HG02678 (cell line): Measurements from ENCODE around the gene SYNGR3.

Source experiments
- ATAC-seq: cut with Tn5 transposase; IDR thresholded peaks from one replicate; pipeline ENCODE4 v1.9.1; 2021; ENCODE audit warnings: mild to moderate bottlenecking, moderate library complexity; ENCODE audit not compliant: unreplicated experiment

The SYNGR3 gene

GRCh38 chr16:1975432-1976215, 14.1 kb upstream of the SYNGR3 start:
- ATAC-seq = no peak

DNA sequence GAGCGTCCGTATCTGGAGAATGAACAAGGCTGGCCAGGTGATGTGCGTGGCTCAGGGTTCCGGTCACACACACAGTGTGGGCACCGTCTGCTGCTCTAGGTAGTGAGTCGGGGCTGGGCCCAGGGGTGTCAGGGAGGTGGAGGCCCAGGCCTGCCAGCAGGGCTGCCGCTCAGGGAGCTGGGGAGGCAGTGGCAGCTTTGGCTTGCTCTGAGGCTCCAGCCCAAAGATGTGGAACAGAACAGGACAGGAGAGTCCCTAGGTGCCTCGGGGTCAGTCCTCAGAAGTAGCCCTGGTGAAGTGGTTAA, 13.6 kb upstream of the SYNGR3 start:
- no peak for ATAC-seq

DNA sequence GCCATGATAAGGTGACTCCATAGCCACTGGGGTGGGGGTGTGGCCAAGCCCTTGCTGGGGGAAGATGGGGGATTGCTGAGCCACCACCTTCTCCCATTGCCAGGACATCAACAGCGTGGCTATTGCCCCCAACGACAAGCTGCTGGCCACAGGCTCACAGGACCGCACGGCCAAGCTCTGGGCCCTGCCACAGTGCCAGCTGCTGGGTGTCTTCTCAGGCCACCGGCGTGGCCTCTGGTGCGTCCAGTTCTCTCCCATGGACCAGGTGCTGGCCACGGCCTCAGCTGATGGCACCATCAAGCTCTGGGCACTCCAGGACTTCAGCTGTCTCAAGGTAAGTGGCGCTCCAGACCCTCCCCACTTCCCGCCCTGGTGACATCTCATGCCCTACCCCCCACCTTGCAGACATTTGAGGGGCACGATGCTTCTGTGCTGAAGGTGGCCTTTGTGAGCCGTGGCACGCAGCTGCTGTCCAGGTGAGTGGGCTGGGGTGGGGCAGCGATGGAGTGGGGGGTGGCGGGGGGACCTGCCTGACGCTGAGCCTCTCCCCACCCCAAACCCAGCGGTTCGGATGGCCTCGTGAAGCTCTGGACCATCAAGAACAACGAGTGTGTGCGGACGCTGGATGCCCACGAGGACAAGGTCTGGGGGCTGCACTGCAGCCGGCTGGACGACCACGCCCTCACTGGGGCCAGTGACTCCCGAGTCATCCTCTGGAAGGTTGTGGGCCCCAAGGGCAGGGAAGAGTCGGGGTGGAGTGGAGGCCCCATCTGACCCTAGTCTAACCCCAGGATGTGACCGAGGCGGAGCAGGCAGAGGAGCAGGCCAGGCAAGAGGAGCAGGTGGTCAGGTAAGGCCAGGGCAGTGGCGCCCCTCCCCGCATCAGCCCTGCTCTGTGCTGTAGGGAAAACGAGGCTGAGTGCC, 12.6 kb upstream of the SYNGR3 start:
- ATAC-seq = no peak

DNA sequence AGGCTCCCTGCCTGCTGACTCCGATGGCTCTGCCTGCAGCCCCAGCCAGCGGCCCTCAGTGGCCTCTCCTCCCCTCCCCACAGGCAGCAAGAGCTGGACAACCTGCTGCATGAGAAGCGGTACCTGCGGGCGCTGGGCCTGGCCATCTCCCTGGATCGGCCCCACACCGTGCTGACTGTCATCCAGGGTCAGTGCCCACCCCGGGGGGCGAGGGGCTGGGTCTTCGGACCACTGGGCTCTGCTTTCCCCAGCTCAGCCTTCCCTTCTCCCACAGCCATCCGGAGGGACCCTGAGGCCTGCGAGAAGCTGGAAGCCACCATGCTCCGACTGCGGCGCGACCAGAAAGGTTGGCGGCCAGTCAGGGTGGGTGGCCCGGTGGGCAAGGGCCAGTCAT, 11.9 kb upstream of the SYNGR3 start:
- no peak for ATAC-seq

DNA sequence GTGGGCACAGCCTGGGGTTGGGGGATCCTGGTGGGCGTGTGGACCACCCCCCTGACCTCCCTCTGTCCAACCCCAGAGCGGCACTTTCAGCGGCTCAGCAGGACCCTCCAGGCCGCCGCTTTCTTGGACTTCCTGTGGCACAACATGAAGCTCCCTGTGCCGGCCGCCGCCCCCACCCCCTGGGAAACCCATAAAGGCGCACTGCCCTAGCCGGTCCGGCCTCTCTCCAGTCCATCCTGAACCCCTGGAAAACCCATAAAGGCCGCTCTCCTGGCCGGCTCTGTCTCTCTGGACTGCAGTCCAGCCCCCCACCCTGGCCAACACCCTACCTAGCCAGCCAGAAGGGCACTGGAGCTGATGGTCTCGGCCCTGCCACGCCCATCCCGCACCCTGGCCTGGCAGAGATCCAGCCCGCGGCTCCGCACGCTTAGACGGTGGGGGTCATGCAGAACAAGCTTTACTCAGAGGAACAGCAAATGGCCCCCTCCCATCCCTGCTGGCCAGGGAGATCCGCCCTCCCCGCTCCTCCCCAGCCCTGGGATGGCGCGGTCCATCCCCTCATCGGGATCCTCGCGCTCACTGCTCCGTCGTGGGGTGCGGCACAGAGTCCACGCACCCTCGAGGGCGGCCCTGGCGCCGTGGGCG, 11.2 kb upstream of the SYNGR3 start:
- no peak for ATAC-seq

- no peak for ATAC-seq
Measured at GRCh38 chr16:1979271-1980029, 10.3 kb upstream of the SYNGR3 start.

GRCh38 chr16:1980030-1980769, 9.6 kb upstream of the SYNGR3 start:
- no peak for ATAC-seq

GRCh38 chr16:1980770-1981087, 9.0 kb upstream of the SYNGR3 start:
- ATAC-seq = no peak

- ATAC-seq = no peak
Measured at GRCh38 chr16:1981398-1981836, 8.4 kb upstream of the SYNGR3 start, which contains the start of gene NOXO1. TSS of gene NOXO1 (minus strand) at chr16:1981469. CDS start at chr16:1981179, 290 bp downstream.

GRCh38 chr16:1982013-1982433, 7.7 kb upstream of the SYNGR3 start:
- ATAC-seq = no peak

DNA sequence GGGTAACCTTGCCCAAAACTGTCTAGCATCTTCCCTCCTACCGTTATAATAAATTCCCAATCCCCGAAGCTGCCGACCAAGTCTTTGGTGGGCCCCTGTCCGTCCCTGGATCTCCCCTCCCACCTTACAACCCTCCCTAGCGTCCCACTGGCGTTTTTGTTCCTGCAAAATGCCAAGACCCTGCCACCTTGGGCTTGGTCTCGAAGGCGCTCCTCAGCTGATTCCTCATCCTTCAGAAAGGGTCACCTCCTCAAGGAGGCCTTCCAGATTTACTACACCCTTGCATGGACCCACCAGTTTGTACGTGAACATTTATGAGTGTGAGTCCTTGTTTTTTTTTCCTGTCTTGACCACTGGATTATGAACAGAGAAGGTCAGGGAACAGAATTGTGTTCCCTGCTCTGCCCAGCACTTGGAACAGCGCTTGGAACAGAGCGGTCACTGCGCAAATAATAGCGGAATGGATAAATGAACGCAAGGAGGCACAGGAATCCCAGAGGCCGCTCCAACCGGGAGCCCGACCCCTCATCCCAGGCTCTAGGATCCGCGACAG, 6.7 kb upstream of the SYNGR3 start:
- no peak for ATAC-seq

DNA sequence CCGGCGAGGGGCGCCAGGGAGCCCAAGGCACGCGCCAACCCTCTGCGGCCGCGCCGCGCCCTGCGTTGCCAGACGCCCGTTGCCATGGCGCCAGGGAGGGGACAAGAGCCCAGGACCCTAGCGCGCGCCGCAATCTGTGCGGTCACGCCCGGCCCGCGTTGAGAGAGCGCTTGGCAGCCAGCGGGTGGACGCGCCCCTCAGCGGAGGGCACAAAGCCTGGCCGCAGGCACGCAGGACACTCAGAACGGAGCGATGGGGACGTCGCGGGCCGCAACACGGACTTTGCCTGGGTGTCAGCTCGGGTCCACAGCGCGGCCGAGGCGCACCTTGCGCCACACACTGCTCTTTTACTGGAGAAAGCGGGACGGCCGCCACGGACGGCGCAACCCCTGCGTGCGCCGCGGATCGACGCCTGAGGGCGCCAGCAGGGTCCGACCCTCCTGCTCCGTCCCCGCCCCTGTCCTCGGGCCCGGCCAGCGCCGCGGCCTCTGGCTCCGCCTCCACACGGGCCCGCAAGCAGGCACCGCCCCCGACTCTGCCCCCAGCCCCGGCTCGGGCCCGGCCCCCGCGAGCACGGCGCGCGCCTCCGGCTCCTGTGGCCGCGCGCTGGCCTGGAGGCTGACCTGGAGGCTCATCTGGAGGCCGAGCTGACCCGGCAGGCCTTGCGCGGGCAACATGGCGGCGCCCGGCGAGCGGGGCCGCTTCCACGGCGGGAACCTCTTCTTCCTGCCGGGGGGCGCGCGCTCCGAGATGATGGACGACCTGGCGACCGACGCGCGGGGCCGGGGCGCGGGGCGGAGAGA, 6.0 kb upstream of the SYNGR3 start, which contains the start of gene GFER:
Gene GFER, plus strand, starts transcription at position 650 of the 803 bp plus-strand sequence. Its CDS starts 26 bp downstream, at position 676.
- ATAC-seq = peak; percentile 84

- peak; percentile 8 for ATAC-seq
Measured at GRCh38 chr16:1984347-1985225, 5.2 kb upstream of the SYNGR3 start.

GRCh38 chr16:1985466-1986150, 4.2 kb upstream of the SYNGR3 start:
- ATAC-seq = no peak

DNA sequence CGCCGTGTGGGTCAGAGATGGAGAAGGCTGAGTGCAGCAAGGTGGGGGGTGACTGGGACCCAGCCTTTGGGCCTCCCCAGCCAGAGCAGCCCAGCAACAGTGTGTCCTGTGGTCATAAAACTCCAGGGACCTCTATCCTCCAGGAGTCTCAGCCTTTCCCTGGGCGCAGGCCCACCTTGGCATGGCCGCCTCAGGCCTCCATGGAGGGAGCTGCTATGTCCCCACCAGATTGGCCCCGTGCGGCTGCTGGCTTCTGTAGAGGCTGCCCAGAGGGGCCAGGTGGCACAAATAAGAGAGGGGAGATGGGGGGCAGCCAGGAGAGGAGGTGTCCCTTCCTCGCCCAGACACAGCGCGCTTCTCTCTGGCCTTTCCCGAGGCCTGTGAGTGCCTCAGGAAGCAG, 2.6 kb upstream of the SYNGR3 start:
- no peak for ATAC-seq

GRCh38 chr16:1990101-1990350, 256 bp downstream of the SYNGR3 start:
- ATAC-seq = no peak

DNA sequence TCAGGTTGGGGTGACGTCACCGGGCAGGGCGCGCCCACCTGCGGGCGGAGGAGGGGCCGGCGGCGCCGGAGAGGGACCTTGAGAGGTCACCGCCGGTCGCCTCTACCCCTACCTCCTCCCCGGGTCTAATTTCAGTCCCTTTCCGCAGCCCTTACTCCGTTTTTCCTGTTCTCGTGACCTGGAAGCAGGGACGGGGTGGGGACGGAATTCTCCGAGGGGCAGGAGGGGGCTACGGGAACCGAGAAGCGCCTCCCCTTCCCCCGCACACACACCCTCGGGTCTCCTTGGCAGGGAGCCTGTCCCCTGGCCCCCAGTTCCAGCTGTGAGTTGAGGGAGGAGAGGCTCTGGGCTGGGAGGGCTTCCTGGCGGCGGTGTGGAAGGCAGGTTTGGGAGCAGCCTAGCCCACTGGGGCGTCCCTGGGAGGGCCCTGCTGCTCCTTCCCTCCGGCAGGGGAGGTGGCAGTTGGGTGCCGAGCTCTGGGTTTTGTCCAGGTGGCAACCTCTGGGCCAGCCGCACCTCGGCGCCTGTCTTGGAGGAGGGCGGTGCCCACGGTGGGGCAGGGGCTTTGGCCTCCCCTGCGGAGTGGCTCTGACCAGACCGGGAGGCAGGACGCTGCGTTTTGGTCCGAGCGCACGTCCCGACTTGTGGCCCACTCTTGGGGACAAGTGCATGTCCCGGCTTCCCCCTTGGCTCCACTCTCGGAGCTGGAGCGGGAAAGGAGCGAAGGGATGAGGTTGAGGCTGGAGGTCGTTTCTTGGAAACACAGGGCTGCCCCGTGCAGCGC, 773 bp downstream of the SYNGR3 start:
- no peak for ATAC-seq
